MCF 10A (cell line): ENCODE measurements around the gene TMEM198. TPM values are rescaled to one million over a fixed set of nuclear protein-coding genes. Genes with fewer than 3 reads are reported as not detected.

ENCODE experiments used
- BruUV-seq: library from RNA; stranded (reverse); fragments of 400-500 nt; replicated peaks from 2 replicates; lab custom pipeline; 2021; lab: Mats Ljungman, UMichigan
- CTCF ChIA-PET: fragments of 300-600 bp; sonication (Branson Sonifier 250); formaldehyde crosslinking; extraction: SDS; loops from one replicate; lab custom pipeline; 2021; ENCODE audit warnings: antibody characterized with exemption, inconsistent platforms; lab: Yijun Ruan, JAX
- POLR2A ChIA-PET: fragments of 300-600, 350-650 bp; sonication (Branson Sonifier 250); formaldehyde crosslinking; extraction: SDS; loops from one replicate; lab custom pipeline; 2020; ENCODE audit warnings: antibody characterized with exemption, inconsistent platforms; lab: Yijun Ruan, JAX
- DNase-seq: peaks from one replicate; pipeline ENCODE4 v3.0.0-alpha.2; 2018; ENCODE audit not compliant: unreplicated experiment
- H3K27ac Mint-ChIP-seq: one replicate; pipeline ENCODE4 v1.8.0; 2022; ENCODE audit warnings: mild to moderate bottlenecking, low read depth, mixed read lengths; ENCODE audit not compliant: unreplicated experiment
- H3K27me3 Mint-ChIP-seq: one replicate; pipeline ENCODE4 v1.8.0; 2022; ENCODE audit warnings: mixed read lengths; ENCODE audit not compliant: insufficient read depth, unreplicated experiment
- H3K36me3 Mint-ChIP-seq: one replicate; pipeline ENCODE4 v1.8.0; 2022; ENCODE audit warnings: mild to moderate bottlenecking, moderate library complexity, mixed read lengths; ENCODE audit not compliant: insufficient read depth, unreplicated experiment
- H3K4me1 Mint-ChIP-seq: one replicate; pipeline ENCODE4 v1.8.0; 2022; ENCODE audit warnings: mixed read lengths; ENCODE audit not compliant: insufficient read depth, unreplicated experiment
- H3K4me3 Mint-ChIP-seq: one replicate; pipeline ENCODE4 v1.8.0; 2022; ENCODE audit warnings: mild to moderate bottlenecking, moderate library complexity, mixed read lengths; ENCODE audit not compliant: unreplicated experiment
- H3K9me3 Mint-ChIP-seq: one replicate; pipeline ENCODE4 v1.8.0; 2022; ENCODE audit warnings: mixed read lengths; ENCODE audit not compliant: unreplicated experiment
- CTCF ChIP-seq: fragments of 200-600 bp; IDR thresholded peaks from one replicate; pipeline ENCODE4 v1.8.0; 2022; ENCODE audit warnings: antibody characterized with exemption, mild to moderate bottlenecking; ENCODE audit not compliant: unreplicated experiment
- intact Hi-C: fragments of 100-400 bp; cut with micrococcal nuclease; formaldehyde crosslinking; loops from 2 replicates; pipeline ENCODE4 v1.14.1; 2022
- total RNA-seq: library from RNA; stranded (reverse); gene quantifications from 2 replicates; pipeline ENCODE4 v1.2.3, GENCODE V29; 2022

TMEM198 gene
- total RNA-seq, 1 experiment from 2014 or later, result 6.3 TPM

GRCh38 chr2:219553168-219553417 is 9.3 kb downstream of the TMEM198 start:
- no peaks in the 10 kb centered on the region for H3K27me3 Mint-ChIP-seq
- ChIA-PET POLR2A (interaction anchor here (1.1 to 1.9 kb wide), 2 partner anchors 10 to 15 kb away, joined by 3 to 17 read pairs; partner anchors contain the start of genes CHPF and TMEM198), CTCF (interaction anchor here (0.6 to 1.7 kb wide), 3 partner anchors 12 to 690 kb away, joined by 3 to 7 read pairs (median 3); no protein-coding TSS in a partner anchor)
- H3K9me3 Mint-ChIP-seq, result no peaks in the 10 kb centered on the region
- H3K36me3 Mint-ChIP-seq, result no peaks in the 10 kb centered on the region
- DNase-seq, result no peak
- BruUV-seq, result no TSS peak
- H3K4me3 Mint-ChIP-seq, result no peak overlapping the region
- peaks cover 6% of the 10 kb centered on the region for H3K4me1 Mint-ChIP-seq
- no peak for TF ChIP-seq CTCF
- no peak overlapping the region for H3K27ac Mint-ChIP-seq
- intact Hi-C loops, result no loop called here

GRCh38 chr2:219553463-219553963 is 9.7 kb downstream of the TMEM198 start:
- Mint-ChIP-seq H3K9me3 (no peaks in the 10 kb centered on the region), H3K27me3 (no peaks in the 10 kb centered on the region), H3K4me1 (peaks cover 6% of the 10 kb centered on the region), H3K4me3 (no peak overlapping the region), H3K27ac (no peak overlapping the region), H3K36me3 (no peaks in the 10 kb centered on the region)
- ChIA-PET CTCF (interaction anchor here (0.6 to 1.7 kb wide), 2 partner anchors 13 to 690 kb away, joined by 3 to 7 read pairs; no protein-coding TSS in a partner anchor), POLR2A (interaction anchor here (1.1 to 1.9 kb wide), 2 partner anchors 10 to 15 kb away, joined by 3 to 17 read pairs; partner anchors contain the start of genes CHPF and TMEM198)
- BruUV-seq, result no TSS peak
- DNase-seq, result no peak
- intact Hi-C loops, result no loop called here
- TF ChIP-seq CTCF, result no peak

- Mint-ChIP-seq H3K4me1 (peaks cover 6% of the 10 kb centered on the region), H3K4me3 (no peak overlapping the region), H3K27me3 (no peaks in the 10 kb centered on the region), H3K27ac (no peak overlapping the region), H3K9me3 (no peaks in the 10 kb centered on the region), H3K36me3 (no peaks in the 10 kb centered on the region)
- POLR2A ChIA-PET, result no interaction called here
- no peak for TF ChIP-seq CTCF
- intact Hi-C loops, result no loop called here
- no TSS peak for BruUV-seq
- DNase-seq, result no peak
- CTCF ChIA-PET, result interaction anchor here (0.5 kb wide), 2 partner anchors 57 to 394 kb away, joined by 3 read pairs; partner anchors contain the start of gene NHEJ1
Measured at GRCh38 chr2:219554350-219554749, 10.5 kb downstream of the TMEM198 start.

- H3K4me3 Mint-ChIP-seq, result no peak overlapping the region
- H3K9me3 Mint-ChIP-seq, result no peaks in the 10 kb centered on the region
- intact Hi-C loops, result no loop called here
- no peak for TF ChIP-seq CTCF
- H3K4me1 Mint-ChIP-seq, result peaks cover 3% of the 10 kb centered on the region
- H3K36me3 Mint-ChIP-seq, result no peaks in the 10 kb centered on the region
- no peak overlapping the region for H3K27ac Mint-ChIP-seq
- H3K27me3 Mint-ChIP-seq, result no peaks in the 10 kb centered on the region
- no TSS peak for BruUV-seq
- POLR2A ChIA-PET, result interaction anchor here (0.7 to 1.6 kb wide), 2 partner anchors 42 to 143 kb away, joined by 3 to 5 read pairs; partner anchors contain the start of gene STK11IP
- DNase-seq, result no peak
- CTCF ChIA-PET, result interaction anchor here (0.7 kb wide), 1 partner anchor 87 kb away, joined by 3 read pairs; no protein-coding TSS in a partner anchor
Measured at GRCh38 chr2:219555956-219556355, 12.1 kb downstream of the TMEM198 start.
